G401 (cell line): ENCODE data around the gene RNF38. TPM values are rescaled to one million over a fixed set of nuclear protein-coding genes. Genes with fewer than 3 reads are reported as not detected.
"Not testable (repeated sequence)": the region's sequence is repeated elsewhere in the genome, so short reads cannot be mapped to it uniquely, and the experiment has no call there.

Source experiments
- DNase-seq: peaks from one replicate; pipeline ENCODE4 v3.0.0-alpha.2; 2015; ENCODE audit warnings: low spot score
- in situ Hi-C: cut with HindIII; loops from 2 replicates; pipeline ENCODE4 v1.10.0; 2016; ENCODE audit warnings: low sequenced_read_pairs, mixed read lengths
- total RNA-seq: library from RNA; depleted of rRNA; stranded (reverse); fragments of >200 nt; shearing (Covaris generic); gene quantifications from 2 replicates; pipeline ENCODE4 v1.2.3, GENCODE V29; 2014

The RNF38 gene
- total RNA-seq, 1 experiment from 2014 or later, result 11.2 TPM

GRCh38 chr9:36411410-36411809 lies 11.3 kb upstream of the RNF38 start:
- DNase-seq, in situ Hi-C loops: not testable (repeated sequence)

- DNase-seq, in situ Hi-C loops: not testable (repeated sequence)
Observed at GRCh38 chr9:36409076-36409475, 9.0 kb upstream of the RNF38 start.

- in situ Hi-C loops, result no loop called here
Observed at GRCh38 chr9:36407122-36407723, 7.2 kb upstream of the RNF38 start.

GRCh38 chr9:36402536-36402935 lies 2.5 kb upstream of the RNF38 start:
- in situ Hi-C loops, result no loop called here

More at GRCh38 chr9:36407122-36407723, 7.2 kb upstream of the RNF38 start:
- peak; percentile 81 for DNase-seq

DNA sequence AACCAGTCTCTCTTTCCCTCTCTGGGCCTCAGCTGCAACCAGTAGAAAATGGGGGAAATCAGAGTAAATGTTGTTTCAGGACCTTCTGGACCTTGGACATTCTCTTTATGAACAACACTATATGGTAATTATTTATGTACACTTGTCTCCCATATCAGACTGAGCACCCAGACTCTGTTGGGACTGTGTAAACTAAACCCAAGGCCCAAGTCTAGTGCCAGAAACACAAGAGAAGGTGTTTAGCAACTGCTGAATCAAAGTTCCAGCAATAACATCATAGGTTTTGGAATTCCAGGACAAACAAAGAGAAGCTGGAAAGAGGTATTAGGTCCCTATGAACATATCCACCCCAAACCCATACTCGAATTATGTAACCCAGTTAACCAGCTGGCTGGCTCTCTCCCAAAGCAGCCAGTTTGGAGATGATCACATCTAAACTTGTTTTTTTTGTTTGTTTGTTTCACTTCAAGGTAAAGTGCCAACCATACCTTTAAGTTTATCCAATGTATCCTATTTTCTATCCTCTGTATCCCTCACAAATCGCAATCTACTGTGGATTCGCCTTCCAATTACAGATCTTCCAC lies 1.9 kb upstream of the RNF38 start:
- no peak for DNase-seq
- in situ Hi-C loops, result no loop called here

More at GRCh38 chr9:36402536-36402935, 2.5 kb upstream of the RNF38 start:
- no peak for DNase-seq

GRCh38 chr9:36401164-36401740 lies 1.2 kb upstream of the RNF38 start:
- DNase-seq, result peak; percentile 74
- in situ Hi-C loops, result no loop called here

DNA sequence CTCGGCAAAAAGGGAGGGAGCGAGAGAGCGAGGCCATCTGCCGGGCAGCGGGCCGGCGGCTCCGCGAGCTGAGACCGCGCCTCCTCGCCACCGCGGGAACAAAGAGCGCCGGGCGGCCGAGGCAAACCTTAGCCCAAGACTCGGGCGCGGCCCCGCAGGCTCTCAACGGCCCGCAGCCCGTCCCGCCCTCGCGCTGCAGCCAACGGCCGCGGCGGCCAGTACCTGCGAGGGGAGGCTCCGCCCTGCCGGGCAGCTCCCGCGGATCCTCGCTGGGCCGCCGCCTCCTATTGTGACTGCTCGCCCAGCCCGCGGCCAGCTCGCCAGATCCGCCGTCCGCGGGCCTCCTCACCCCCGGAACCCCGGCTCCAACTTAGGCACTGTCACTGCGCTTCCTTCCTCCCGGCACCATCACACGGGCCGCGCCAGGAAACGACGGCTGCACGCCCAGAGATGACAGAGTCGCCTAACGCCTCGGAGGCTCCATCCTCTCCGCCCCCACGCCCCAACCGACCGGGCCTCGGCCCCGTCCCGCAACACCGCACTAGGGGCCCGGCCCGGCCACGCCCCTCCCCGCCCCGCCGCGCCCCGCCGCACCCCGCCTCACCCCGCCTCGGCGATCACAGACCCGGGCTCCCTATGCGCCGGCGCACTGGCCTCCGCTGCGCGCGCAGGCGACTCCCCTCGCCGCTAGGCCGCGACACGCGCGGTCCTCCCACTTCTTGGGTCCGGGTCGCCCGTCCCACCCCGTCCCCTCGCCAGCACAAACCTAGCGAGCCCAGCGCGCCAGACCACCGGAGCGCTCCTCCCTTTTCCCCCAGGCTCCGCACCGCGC lies 479 bp upstream of the RNF38 start:
- peak; percentile 79 for DNase-seq
- in situ Hi-C loops, result no loop called here

- DNase-seq, result no peak
- in situ Hi-C loops, result no loop called here
Observed at GRCh38 chr9:36398745-36399144, 1.3 kb downstream of the RNF38 start.

DNA sequence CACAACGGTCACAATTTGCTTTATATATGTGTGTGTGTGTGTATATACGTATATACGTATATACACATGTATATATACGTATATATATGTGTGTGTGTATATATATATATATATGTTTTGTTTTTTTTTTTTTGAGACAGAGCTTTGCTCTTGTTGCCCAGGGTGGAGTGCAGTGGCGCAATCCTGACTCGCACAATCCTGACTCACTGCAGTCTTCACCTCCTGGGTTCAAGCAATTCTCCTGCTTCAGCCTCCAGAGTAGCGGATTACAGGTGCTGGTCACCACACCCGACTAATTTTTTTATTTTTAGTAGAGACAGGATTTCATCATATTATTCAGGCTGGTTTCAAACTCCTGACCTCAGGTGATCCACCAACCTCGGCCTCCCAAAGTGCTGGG lies 3.1 kb downstream of the RNF38 start:
- in situ Hi-C loops, result no loop called here
- DNase-seq, result no peak

- in situ Hi-C loops, result no loop called here
- DNase-seq, result no peak
Observed at GRCh38 chr9:36392489-36392888, 7.6 kb downstream of the RNF38 start.

GRCh38 chr9:36389590-36389989 lies 10.5 kb downstream of the RNF38 start:
- in situ Hi-C loops, result no loop called here
- no peak for DNase-seq

- DNase-seq, in situ Hi-C loops: not testable (repeated sequence)
Observed at GRCh38 chr9:36386396-36386965, 13.6 kb downstream of the RNF38 start.

GRCh38 chr9:36382484-36382883 lies 17.6 kb downstream of the RNF38 start:
- no peak for DNase-seq
- in situ Hi-C loops, result no loop called here

- in situ Hi-C loops, result no loop called here
- no peak for DNase-seq
Observed at GRCh38 chr9:36364577-36364976, 35.5 kb downstream of the RNF38 start.

GRCh38 chr9:36363448-36363847 lies 36.6 kb downstream of the RNF38 start:
- DNase-seq, result no peak
- in situ Hi-C loops, result no loop called here

DNA sequence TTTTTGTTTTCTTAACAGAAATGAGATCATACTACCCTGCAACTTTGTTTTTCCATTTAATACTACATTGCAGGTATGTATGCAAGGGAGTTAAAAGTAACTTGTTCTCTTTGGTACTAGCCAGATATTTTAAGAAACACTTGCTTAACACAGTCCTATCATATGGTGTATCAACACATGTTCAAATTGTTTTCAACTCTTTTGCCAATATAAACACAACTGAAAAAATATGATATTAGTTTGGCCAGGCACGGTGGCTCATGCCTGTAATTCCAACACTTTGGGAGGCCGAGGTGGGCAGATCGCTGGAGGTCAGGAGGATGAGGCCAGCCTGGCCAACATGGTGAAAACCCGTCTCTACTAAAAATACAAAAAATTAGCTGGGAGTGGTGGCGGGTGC lies 41.6 kb downstream of the RNF38 start:
- in situ Hi-C loops, result no loop called here
- no peak for DNase-seq

DNA sequence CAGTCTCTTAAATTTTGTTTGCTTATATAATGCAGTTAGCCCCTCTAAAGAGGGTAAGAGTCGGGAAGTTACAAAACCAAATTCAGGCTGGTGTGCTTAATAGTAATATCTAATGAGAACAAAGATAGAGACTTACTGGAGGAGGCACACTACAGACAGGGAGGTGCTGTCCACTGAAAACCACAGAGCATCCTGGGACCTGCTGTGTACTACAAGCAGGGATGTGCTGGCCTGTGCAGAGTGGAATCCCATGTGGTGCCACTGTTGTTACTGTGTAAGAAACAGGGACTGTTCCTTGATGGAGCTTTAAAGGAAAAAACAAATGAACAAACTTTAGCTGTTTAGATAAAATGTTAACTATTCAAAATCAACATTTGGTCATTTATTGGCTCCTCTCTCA lies 42.4 kb downstream of the RNF38 start:
- in situ Hi-C loops, result no loop called here
- no peak for DNase-seq

- in situ Hi-C loops, result no loop called here
- DNase-seq, result no peak
Observed at GRCh38 chr9:36346569-36346968, 53.5 kb downstream of the RNF38 start.

DNA sequence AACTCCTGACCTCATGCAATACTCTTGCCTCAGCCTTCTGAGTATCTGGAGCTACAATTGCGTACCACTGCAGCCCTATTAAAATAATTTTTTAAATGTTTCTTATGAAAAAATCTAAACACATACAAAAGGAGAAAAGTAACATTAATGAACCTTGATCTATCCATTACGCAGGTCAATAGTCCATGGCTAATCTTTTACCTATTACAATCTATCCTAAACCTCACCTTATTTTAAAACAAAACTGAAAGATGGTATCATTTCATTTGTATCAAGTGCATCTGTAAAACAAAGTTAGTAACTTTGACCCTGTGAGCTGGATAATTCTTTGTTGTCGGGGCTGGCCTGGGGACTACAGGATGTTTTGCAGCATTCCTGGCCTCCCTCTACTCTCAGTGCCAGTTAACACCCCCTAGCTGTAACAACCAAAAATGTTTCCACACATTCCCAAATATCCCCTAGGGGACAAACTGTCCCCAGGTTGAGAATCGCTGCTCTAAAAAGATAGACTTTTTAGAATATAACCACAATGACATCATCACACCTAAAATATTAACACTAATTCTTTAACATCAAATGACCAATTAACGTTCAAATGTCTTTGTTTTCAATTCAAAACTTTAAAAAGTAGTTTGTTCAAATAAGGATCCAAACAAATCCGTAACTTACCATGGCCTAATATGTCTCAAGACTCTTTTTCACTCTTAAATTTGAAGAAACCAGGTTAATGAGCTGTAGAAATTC lies 54.8 kb downstream of the RNF38 start:
- no peak for DNase-seq
- in situ Hi-C loops, result no loop called here
